ENCODE data around the gene SYNE4.
A peak's percentile ranks its signal among the peaks of the same experiment; 100 is the strongest.

The SYNE4 gene

GRCh38 chr19:35995048-35995993 lies 13.3 kb downstream of the SYNE4 start, which contains the start of gene SDHAF1 (continued):
- peak; percentile 99 for TF ChIP-seq BCL11A (tag by site-specific recombination; IDR thresholded peaks at IDR 0.05; ENCODE audit: low read depth)
- 0 out of 2 replicates have a peak, but pooled peaks have one; percentile 11 for TF ChIP-seq ZNF24 (tag by site-specific recombination; IDR thresholded peaks at IDR 0.05)
- TF ChIP-seq KLF16 (tag by site-specific recombination; IDR thresholded peaks at IDR 0.05), result peak; percentile 90
- TF ChIP-seq SETDB1 (IDR thresholded peaks at IDR 0.05; ENCODE audit: insufficient read length, low read length), result no peak
- peak; percentile 89 for TF ChIP-seq ZNF501 (tag by site-specific recombination; IDR thresholded peaks at IDR 0.05)
- peak; percentile 9; the same call in 1 of the 2 replicates for TF ChIP-seq ZNF792 (tag by site-specific recombination; IDR thresholded peaks at IDR 0.05)
- TF ChIP-seq HOXC10 (CRISPR knock-in tag; IDR thresholded peaks at IDR 0.05), result no peak
- TF ChIP-seq INSM2 (tag by site-specific recombination; IDR thresholded peaks at IDR 0.05), result peak; percentile 57; the same call in 1 of the 2 replicates
- no peak for TF ChIP-seq ZNF473 (tag by site-specific recombination; IDR thresholded peaks at IDR 0.05)
- peak; percentile 5; the same call in 1 of the 2 replicates for TF ChIP-seq TSHZ1 (tag by site-specific recombination; IDR thresholded peaks at IDR 0.05; ENCODE audit: borderline replicate concordance)
- TF ChIP-seq KLF17 (tag by site-specific recombination; IDR thresholded peaks at IDR 0.05), result peak; percentile 83
- TF ChIP-seq PRDM2 (tag by site-specific recombination; IDR thresholded peaks at IDR 0.05; ENCODE audit: borderline replicate concordance), result no peak; the same call in 1 of the 2 replicates
- 0 out of 2 replicates have a peak, but pooled peaks have one; percentile 64 for TF ChIP-seq ZNF10 (tag by site-specific recombination; IDR thresholded peaks at IDR 0.05)
- no peak for TF ChIP-seq AEBP2 (tag by site-specific recombination; IDR thresholded peaks at IDR 0.05; ENCODE audit: borderline replicate concordance)
- TF ChIP-seq ZNF138 (tag by site-specific recombination; IDR thresholded peaks at IDR 0.05; ENCODE audit: borderline replicate concordance), result no peak
- 0 out of 2 replicates have a peak, but pooled peaks have one; percentile 49 for TF ChIP-seq ZNF677 (tag by site-specific recombination; IDR thresholded peaks at IDR 0.05)
- no peak for TF ChIP-seq ZNF529 (tag by site-specific recombination; IDR thresholded peaks at IDR 0.05; ENCODE audit: insufficient replicate concordance)
- TF ChIP-seq HIC1 (tag by site-specific recombination; IDR thresholded peaks at IDR 0.05), result peak; percentile 83
- no peak; the same call in 1 of the 2 replicates for TF ChIP-seq CTCF (tag by site-specific recombination; IDR thresholded peaks at IDR 0.05)

All from HEK293 (cell line).